BLaER1 treated with 17β-estradiol and CSF1 and Interleukin-3, amounts not matched to agents 10 nM and 100 nM (cell line): ENCODE results near the gene WTAP.
"Not testable (repeated sequence)": the region's sequence is repeated elsewhere in the genome, so short reads cannot be mapped to it uniquely, and the experiment has no call there.

ENCODE experiments used
- H3K27ac ChIP-seq, 11 experiments: shearing (Covaris generic); formaldehyde crosslinking; 2 replicates each; pipeline ENCODE4 v1.8.1; 2022
- H3K27me3 ChIP-seq, 11 experiments: shearing (Covaris generic); formaldehyde crosslinking; 2 replicates each; pipeline ENCODE4 v1.8.1; 2022
- H3K36me3 ChIP-seq, 11 experiments: shearing (Covaris generic); formaldehyde crosslinking; 2 replicates each; pipeline ENCODE4 v1.8.1; 2022
- H3K4me1 ChIP-seq, 10 experiments: shearing (Covaris generic); formaldehyde crosslinking; 2 replicates each; pipeline ENCODE4 v1.8.1; 2022
- H3K4me2 ChIP-seq, 11 experiments: shearing (Covaris generic); formaldehyde crosslinking; 2 replicates each; pipeline ENCODE4 v1.8.1; 2022
- H3K4me3 ChIP-seq, 10 experiments: shearing (Covaris generic); formaldehyde crosslinking; 2 replicates each; pipeline ENCODE4 v1.8.1; 2022
- H3K9ac ChIP-seq, 11 experiments: shearing (Covaris generic); formaldehyde crosslinking; 2 replicates each; pipeline ENCODE4 v1.8.1; 2022
- H3K9me3 ChIP-seq, 11 experiments: shearing (Covaris generic); formaldehyde crosslinking; replicated peaks in 1 of 11; 2 replicates each; pipeline ENCODE4 v1.8.1; 2022
- H4K20me1 ChIP-seq, 11 experiments: shearing (Covaris generic); formaldehyde crosslinking; 2 replicates each; pipeline ENCODE4 v1.8.1; 2022
- Cebpa-rat ChIP-seq, 11 experiments: shearing (Covaris generic); IDR thresholded peaks; 2 replicates each; pipeline ENCODE4 v1.8.1; 2022

The WTAP gene

GRCh38 chr6:159788753-159789376, 61.6 kb downstream of the WTAP start:
- peak overlapping the region; percentile 87 to 100 (median 98) for H3K4me3 ChIP-seq
- H3K9ac ChIP-seq: peak overlapping the region; percentile 93 to 99 (median 96)
- H3K36me3 ChIP-seq: peaks cover 60 to 73% (median 67%) of the 10 kb centered on the region in 11 experiments
- H3K27ac ChIP-seq: peak overlapping the region; percentile 83 to 95 (median 93)
- H3K4me2 ChIP-seq: peak overlapping the region; percentile 91 to 98 (median 95)
- no peaks in the 10 kb centered on the region for H3K27me3 ChIP-seq
- TF ChIP-seq Cebpa-rat (IDR thresholded peaks at IDR 0.05): no peak
- peaks cover 46 to 86% (median 62%) of the 10 kb centered on the region in 11 experiments; a peak in 21 of 22 replicates for H4K20me1 ChIP-seq
- H3K4me1 ChIP-seq: peaks cover 35 to 52% (median 45%) of the 10 kb centered on the region in 10 experiments
- no peaks in the 10 kb centered on the region for H3K9me3 ChIP-seq

- Histone ChIP-seq H4K20me1 (peaks cover 42 to 79% (median 55%) of the 10 kb centered on the region in 11 experiments; a peak in 21 of 22 replicates), H3K9ac (peak within 1 kb of the TSS; percentile 93 to 99 (median 96)), H3K4me1 (peaks cover 35 to 52% (median 45%) of the 10 kb centered on the region in 10 experiments), H3K4me2 (peak within 1 kb of the TSS; percentile 91 to 99 (median 96)), H3K27ac (peak within 1 kb of the TSS; percentile 83 to 95 (median 93)), H3K4me3 (peak within 1 kb of the TSS; percentile 87 to 100 (median 98)), H3K9me3 (no peaks in the 10 kb centered on the region), H3K27me3 (no peaks in the 10 kb centered on the region), H3K36me3 (peaks cover 60 to 73% (median 67%) of the 10 kb centered on the region in 11 experiments)
- no peak for TF ChIP-seq Cebpa-rat (IDR thresholded peaks at IDR 0.05)
Measured at GRCh38 chr6:159789377-159790148, 62.3 kb downstream of the WTAP start, which contains the start of gene TCP1. Gene TCP1, minus strand, starts transcription at chr6:159789602. Its CDS starts 134 bp downstream, at chr6:159789468.

- H4K20me1 ChIP-seq: peaks cover 34 to 71% (median 47%) of the 10 kb centered on the region in 11 experiments; a peak in 21 of 22 replicates
- H3K4me2 ChIP-seq: peak within 1 kb of the TSS; percentile 91 to 99 (median 96)
- H3K4me3 ChIP-seq: peak within 1 kb of the TSS; percentile 87 to 100 (median 98)
- H3K36me3 ChIP-seq: peaks cover 53 to 70% (median 62%) of the 10 kb centered on the region in 11 experiments
- no peaks in the 10 kb centered on the region for H3K27me3 ChIP-seq
- peak within 1 kb of the TSS; percentile 83 to 95 (median 93) for H3K27ac ChIP-seq
- TF ChIP-seq Cebpa-rat (IDR thresholded peaks at IDR 0.05): no peak
- no peaks in the 10 kb centered on the region for H3K9me3 ChIP-seq
- peaks cover 35 to 52% (median 45%) of the 10 kb centered on the region in 10 experiments for H3K4me1 ChIP-seq
- H3K9ac ChIP-seq: peak within 1 kb of the TSS; percentile 93 to 99 (median 96)
Measured at GRCh38 chr6:159790149-159790955, 63.0 kb downstream of the WTAP start, which contains the start of gene MRPL18. Gene MRPL18, plus strand, starts transcription at chr6:159790467. Its CDS starts 121 bp downstream, at chr6:159790588.

- TF ChIP-seq Cebpa-rat (IDR thresholded peaks at IDR 0.05): no peak
- H3K9ac ChIP-seq: peak overlapping the region; percentile 80 to 99 (median 96)
- H3K36me3 ChIP-seq: peaks cover 50 to 69% (median 60%) of the 10 kb centered on the region in 11 experiments
- peaks cover 38 to 53% (median 44%) of the 10 kb centered on the region in 10 experiments for H3K4me1 ChIP-seq
- peak overlapping the region; percentile 74 to 95 (median 93) for H3K27ac ChIP-seq
- peaks cover 27 to 69% (median 45%) of the 10 kb centered on the region in 11 experiments; a peak in 21 of 22 replicates for H4K20me1 ChIP-seq
- peak overlapping the region; percentile 87 to 100 (median 98) for H3K4me3 ChIP-seq
- H3K4me2 ChIP-seq: peak overlapping the region; percentile 86 to 99 (median 94)
- no peaks in the 10 kb centered on the region for H3K9me3 ChIP-seq
- no peaks in the 10 kb centered on the region for H3K27me3 ChIP-seq
Measured at GRCh38 chr6:159790956-159791598, 63.8 kb downstream of the WTAP start.

- Histone ChIP-seq H4K20me1 (peaks cover 0 to 51% (median 19%) of the 10 kb centered on the region in 11 experiments; a peak in 15 of 22 replicates), H3K36me3 (peaks cover 72 to 84% (median 78%) of the 10 kb centered on the region in 11 experiments), H3K4me1 (peaks cover 20 to 35% (median 24%) of the 10 kb centered on the region in 10 experiments)
- not testable (repeated sequence) for H3K9ac ChIP-seq, H3K27ac ChIP-seq, H3K27me3 ChIP-seq, H3K4me3 ChIP-seq, H3K4me2 ChIP-seq, H3K9me3 ChIP-seq
Measured at GRCh38 chr6:159794976-159795375, 67.7 kb downstream of the WTAP start.

GRCh38 chr6:159797554-159797953, 70.2 kb downstream of the WTAP start:
- no peak overlapping the region for H3K27ac ChIP-seq

GRCh38 chr6:159800141-159800865, 73.0 kb downstream of the WTAP start, which contains the start of gene PNLDC1:
Gene PNLDC1, plus strand, starts transcription at chr6:159800276. Its CDS starts 32 bp downstream, at chr6:159800308.
- Histone ChIP-seq H3K27me3 (no peaks in the 10 kb centered on the region), H3K4me2 (no peak within 1 kb of the TSS), H3K9me3 (no peaks in the 10 kb centered on the region), H3K36me3 (peaks cover 45 to 54% (median 49%) of the 10 kb centered on the region in 11 experiments), H4K20me1 (peaks cover 0 to 24% (median 9%) of the 10 kb centered on the region in 11 experiments; a peak in 11 of 22 replicates), H3K4me1 (peaks cover 0 to 19% (median 8%) of the 10 kb centered on the region in 10 experiments; a peak in 15 of 20 replicates), H3K9ac (no peak within 1 kb of the TSS), H3K27ac (no peak within 1 kb of the TSS), H3K4me3 (no peak within 1 kb of the TSS)
- TF ChIP-seq Cebpa-rat (IDR thresholded peaks at IDR 0.05): no peak

More at GRCh38 chr6:159797554-159797953, 70.2 kb downstream of the WTAP start:
- TF ChIP-seq Cebpa-rat (IDR thresholded peaks at IDR 0.05): no peak
- no peaks in the 10 kb centered on the region for H3K9me3 ChIP-seq
- peaks cover 65 to 80% (median 74%) of the 10 kb centered on the region in 11 experiments for H3K36me3 ChIP-seq
- H3K4me1 ChIP-seq: peaks cover 6 to 31% (median 14%) of the 10 kb centered on the region in 10 experiments
- H3K4me2 ChIP-seq: no peak overlapping the region
- H3K4me3 ChIP-seq: no peak overlapping the region
- H3K27me3 ChIP-seq: no peaks in the 10 kb centered on the region
- H4K20me1 ChIP-seq: peaks cover 0 to 33% (median 12%) of the 10 kb centered on the region in 11 experiments; a peak in 15 of 22 replicates
- H3K9ac ChIP-seq: 0 out of 22 replicates have a peak overlapping the region, but pooled peaks of 1 of the 11 experiments have one; percentile 12
